PFSK-1 (cell line): ENCODE data around the gene PERCC1.

Experiments
- FOXP2 ChIP-seq: optimal IDR thresholded peaks from 2 replicates; pipeline ENCODE3; 2011; ENCODE audit warnings: borderline replicate concordance, control low read depth, inconsistent platforms; ENCODE audit not compliant: insufficient read depth; ENCODE audit errors: extremely low read length, extremely low read depth
- POLR2AphosphoS5 ChIP-seq: IDR thresholded peaks from 2 replicates; pipeline ENCODE4 v1.6.1; 2012; ENCODE audit warnings: low read depth, mild to moderate bottlenecking, control low read depth, low read length, moderate library complexity
- REST ChIP-seq, 2 experiments: IDR thresholded peaks; 2 replicates each; pipeline versions ENCODE4 v1.6.1 to v1.8.0; 2011 to 2012; ENCODE audit warnings: low read depth in 2 of 2, low read length in 2 of 2, control low read depth in 1 of 2, inconsistent platforms in 1 of 2, mild to moderate bottlenecking in 1 of 2, moderate library complexity in 1 of 2; ENCODE audit not compliant: insufficient read depth in 1 of 2
- SIN3A ChIP-seq: IDR thresholded peaks from 2 replicates; pipeline ENCODE4 v1.6.1; 2012; ENCODE audit warnings: mild to moderate bottlenecking, low read length, moderate library complexity, borderline replicate concordance; ENCODE audit not compliant: insufficient read depth
- TAF1 ChIP-seq: IDR thresholded peaks from 2 replicates; pipeline ENCODE4 v1.6.1; 2012; ENCODE audit warnings: low read length, control low read depth, borderline replicate concordance; ENCODE audit not compliant: insufficient read depth

GRCh38 chr16:1436731-1437355 is 6.0 kb downstream of the PERCC1 start:
- no peak for TF ChIP-seq REST (IDR thresholded peaks at IDR 0.05; ENCODE audit: insufficient read depth in 1 of 2, low read depth in 2 of 2, low read length in 2 of 2)
- no peak for TF ChIP-seq POLR2AphosphoS5
- TF ChIP-seq SIN3A: no peak
- TF ChIP-seq TAF1: no peak
- TF ChIP-seq FOXP2: no peak
